Adrenal gland (tissue), 12 donors: ENCODE results near the gene ZFHX3. TPM values are rescaled to one million over a fixed set of nuclear protein-coding genes. Genes with fewer than 3 reads are reported as not detected.

Source experiments
- DNase-seq, 7 donors: peaks; one replicate each; pipeline ENCODE4 v3.0.0-alpha.2; 2019 to 2020
- H3K27ac ChIP-seq, 5 donors: fragments of 200-600 bp; sonication (generic) in 4 of 5; 1 replicate in 3 of 5; 2 replicates in 2 of 5; pipeline versions ENCODE4 v1.5.1 to v1.8.0; 2016 to 2020; ENCODE audit warnings: mild to moderate bottlenecking in 1 of 5
- H3K27me3 ChIP-seq: fragments of 200-600 bp; 2 replicates; pipeline ENCODE4 v1.8.0; 2021
- H3K36me3 ChIP-seq, 2 donors: fragments of 200-600 bp; replicated peaks in 1 of 2; 1 replicate in 1 of 2; 2 replicates in 1 of 2; pipeline versions ENCODE4 v1.5.1 to v1.8.0; 2018 to 2022
- H3K4me1 ChIP-seq, 2 donors: fragments of 200-600 bp; replicated peaks in 1 of 2; 1 replicate in 1 of 2; 2 replicates in 1 of 2; pipeline versions ENCODE4 v1.5.1 to v1.8.0; 2018 to 2021
- H3K4me3 ChIP-seq, 4 donors: fragments of 200-600 bp; sonication (generic) in 3 of 4; one replicate each; pipeline ENCODE4 v1.5.1; 2016 to 2018
- H3K9me3 ChIP-seq, 3 donors: fragments of 200-600 bp; sonication (generic) in 1 of 3; replicated peaks in 1 of 3; 1 replicate in 2 of 3; 2 replicates in 1 of 3; pipeline versions ENCODE4 v1.5.1 to v1.8.0; 2016 to 2021
- POLR2A ChIP-seq, 2 donors: fragments of 450-650 bp; IDR thresholded peaks; one replicate each; pipeline ENCODE4 v1.6.1; 2017; ENCODE audit warnings: antibody characterized with exemption in 2 of 2, mild to moderate bottlenecking in 2 of 2, moderate library complexity in 1 of 2
- WGBS, 4 donors: extraction: QIAGEN DNeasy Blood & Tissue Kit in 2 of 4; methylation state at CpG; one replicate each; pipeline versions ENCODE4 v1.1.5 to v1.1.7; 2013 to 2017; 5-methylcytosine and 5-hydroxymethylcytosine counted together
- intact Hi-C, 2 donors: fragments of 100-400 bp; cut with DNase I; formaldehyde crosslinking; loops; one replicate each; pipeline versions ENCODE4 v1.14.1 to v1.15.0; 2022 to 2023
- polyA plus RNA-seq, 3 donors: library from polyadenylated mRNA; stranded (reverse); fragments of 200-250 nt in 2 of 3; fragments of 350-450 nt in 1 of 3; fragmentation: Illumina TruSeq in 1 of 3; extraction: RNeasy Lipid Tissue Mini Kit (QIAGEN cat#74804) in 1 of 3; gene quantifications; one replicate each; pipeline ENCODE4 v1.2.3, GENCODE V29; 2013 to 2014
- total RNA-seq, 9 donors: library from RNA; depleted of rRNA in 4 of 9; stranded (reverse); fragments of >200 nt in 4 of 9; fragments of 120-200 nt in 1 of 9; fragmentation: NEBNext Ultra II Directional in 1 of 9; extraction: Animal tissue kit (Norgen Biotek cat#: 25700) in 1 of 9; gene quantifications; one replicate each; pipeline versions ENCODE4 v1.1.0 to v1.2.4, GENCODE V29; 2013 to 2023
- TF ChIP-seq, protein P1 (sequence below), 6 experiments: fragments of 450-650 bp in 4 of 6; fragments of 200-600 bp in 2 of 6; sonication (generic) in 1 of 6; IDR thresholded peaks; 1 replicate in 5 of 6; 2 replicates in 1 of 6; pipeline versions ENCODE4 v1.5.1 to v1.8.0; 2016 to 2021; ENCODE audit warnings: antibody characterized with exemption in 6 of 6, mild to moderate bottlenecking in 2 of 6, moderate library complexity in 1 of 6
- donor health status: healthy with polysubstance abuse.
- donor health status: Bipolar disorder and iron deficiency.
- donor health status: DM: yes; HTN: yes; CAD: no.
- donor health status: DM: no; HTN: no; CAD: no.
- donor health status: DM: no; HTN: no; CAD: no.
- donor health status: DM: yes; HTN: yes; CAD: no.

ZFHX3 gene
- total and polyA plus RNA-seq, 12 donors = 2.4 to 31.6 (median 19.3) TPM

GRCh38 chr16:73057291-73058210, 9.6 kb upstream of the ZFHX3 start:
- Histone ChIP-seq H3K27me3 (no peaks in the 10 kb centered on the region), H3K27ac (peak overlapping the region; percentile 79 to 98 (median 97)), H3K9me3 (no peaks in the 10 kb centered on the region), H3K4me3 (peak overlapping the region in 3 of 4 donors; percentile 22 to 92 (median 46)), H3K4me1 (peaks cover 46 to 52% of the 10 kb centered on the region in 2 donors), H3K36me3 (no peaks in the 10 kb centered on the region)
- intact Hi-C loops = no loop called here
- DNase-seq = peak in 4 of 7 donors; percentile 37 to 55 (median 48)
- 0 to 1% (median 1%) methylated on average over 22 to 100 of the region's 101 CpGs for WGBS, 4 donors
- peak in 1 of 2 donors; percentile 58 for TF ChIP-seq POLR2A (IDR thresholded peaks at IDR 0.05)
- TF ChIP-seq, protein P1, sequence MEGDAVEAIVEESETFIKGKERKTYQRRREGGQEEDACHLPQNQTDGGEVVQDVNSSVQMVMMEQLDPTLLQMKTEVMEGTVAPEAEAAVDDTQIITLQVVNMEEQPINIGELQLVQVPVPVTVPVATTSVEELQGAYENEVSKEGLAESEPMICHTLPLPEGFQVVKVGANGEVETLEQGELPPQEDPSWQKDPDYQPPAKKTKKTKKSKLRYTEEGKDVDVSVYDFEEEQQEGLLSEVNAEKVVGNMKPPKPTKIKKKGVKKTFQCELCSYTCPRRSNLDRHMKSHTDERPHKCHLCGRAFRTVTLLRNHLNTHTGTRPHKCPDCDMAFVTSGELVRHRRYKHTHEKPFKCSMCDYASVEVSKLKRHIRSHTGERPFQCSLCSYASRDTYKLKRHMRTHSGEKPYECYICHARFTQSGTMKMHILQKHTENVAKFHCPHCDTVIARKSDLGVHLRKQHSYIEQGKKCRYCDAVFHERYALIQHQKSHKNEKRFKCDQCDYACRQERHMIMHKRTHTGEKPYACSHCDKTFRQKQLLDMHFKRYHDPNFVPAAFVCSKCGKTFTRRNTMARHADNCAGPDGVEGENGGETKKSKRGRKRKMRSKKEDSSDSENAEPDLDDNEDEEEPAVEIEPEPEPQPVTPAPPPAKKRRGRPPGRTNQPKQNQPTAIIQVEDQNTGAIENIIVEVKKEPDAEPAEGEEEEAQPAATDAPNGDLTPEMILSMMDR (IDR thresholded peaks at IDR 0.05) = peak in 3 of 6 experiments; percentile 21 to 32 (median 24)

GRCh38 chr16:73056921-73057290, 9.0 kb upstream of the ZFHX3 start:
- no peak for DNase-seq
- 12 to 25% (median 15%) methylated on average over 6 of the region's 6 CpGs for WGBS, 4 donors
- Histone ChIP-seq H3K27ac (peak overlapping the region; percentile 79 to 98 (median 97)), H3K36me3 (no peaks in the 10 kb centered on the region), H3K4me1 (peaks cover 50 to 58% of the 10 kb centered on the region in 2 donors), H3K4me3 (peak overlapping the region in 2 of 4 donors; percentile 46 to 92), H3K27me3 (no peaks in the 10 kb centered on the region), H3K9me3 (no peaks in the 10 kb centered on the region)
- intact Hi-C loops = no loop called here
- TF ChIP-seq POLR2A (IDR thresholded peaks at IDR 0.05) = peak in 1 of 2 donors; percentile 5
- TF ChIP-seq, protein P1 (IDR thresholded peaks at IDR 0.05) = no peak

DNA sequence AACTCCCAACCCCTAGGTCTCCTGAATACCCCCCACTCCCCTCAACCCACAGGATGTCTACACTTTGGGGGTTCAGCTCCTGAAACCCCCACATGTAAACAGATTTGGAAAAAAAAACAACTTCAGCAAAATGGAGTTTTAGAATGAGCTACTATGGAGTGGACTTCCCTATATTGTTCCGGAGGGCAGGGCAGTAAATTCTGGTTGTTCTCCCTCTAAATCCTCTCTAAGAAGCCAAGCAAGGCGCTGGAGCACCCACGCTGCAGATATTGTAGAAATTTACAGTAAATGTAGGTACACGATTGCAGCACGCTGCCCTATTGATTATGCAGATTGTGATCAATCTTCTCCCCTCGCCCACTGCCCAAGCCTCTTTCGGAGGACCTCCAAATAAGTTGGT, 8.5 kb upstream of the ZFHX3 start:
- intact Hi-C loops = no loop called here
- peaks cover 50 to 62% of the 10 kb centered on the region in 2 donors for H3K4me1 ChIP-seq
- no peak for DNase-seq
- H3K36me3 ChIP-seq = no peaks in the 10 kb centered on the region
- peak overlapping the region; percentile 79 to 98 (median 97) for H3K27ac ChIP-seq
- 26 to 44% (median 43%) methylated on average over 7 of the region's 7 CpGs for WGBS, 4 donors
- H3K4me3 ChIP-seq = peak overlapping the region in 2 of 4 donors; percentile 46 to 92
- no peaks in the 10 kb centered on the region for H3K27me3 ChIP-seq
- TF ChIP-seq, protein P1 (IDR thresholded peaks at IDR 0.05) = no peak
- H3K9me3 ChIP-seq = no peaks in the 10 kb centered on the region

GRCh38 chr16:73054813-73055482, 7.0 kb upstream of the ZFHX3 start:
- Histone ChIP-seq H3K27me3 (no peaks in the 10 kb centered on the region), H3K36me3 (no peaks in the 10 kb centered on the region), H3K9me3 (no peaks in the 10 kb centered on the region), H3K27ac (peak overlapping the region; percentile 79 to 98 (median 97)), H3K4me1 (peaks cover 55 to 66% of the 10 kb centered on the region in 2 donors), H3K4me3 (peak overlapping the region in 1 of 4 donors; percentile 92)
- no peak for DNase-seq
- TF ChIP-seq, protein P1 (IDR thresholded peaks at IDR 0.05) = no peak
- TF ChIP-seq POLR2A (IDR thresholded peaks at IDR 0.05) = peak in 1 of 2 donors; percentile 20
- 10 to 17% (median 12%) methylated on average over 5 of the region's 5 CpGs for WGBS, 4 donors
- intact Hi-C loops = no loop called here
